Omental fat pad (tissue), 4 donors: Measurements from ENCODE around the gene FBXW7. TPM values are rescaled to one million over a fixed set of nuclear protein-coding genes. Genes with fewer than 3 reads are reported as not detected.

Experiments
- ATAC-seq: fragments of 150-250 bp; one replicate; pipeline ENCODE4 v1.9.1; 2016; ENCODE audit warnings: mild to moderate bottlenecking, moderate library complexity; ENCODE audit not compliant: low FRiP score
- DNase-seq: peaks from one replicate; pipeline ENCODE4 v3.0.0-alpha.2; 2019; ENCODE audit warnings: low spot score
- CTCF ChIP-seq, 3 donors: fragments of 450-650 bp; IDR thresholded peaks; one replicate each; pipeline ENCODE4 v1.5.1; 2016 to 2017; ENCODE audit warnings: antibody characterized with exemption in 3 of 3, mild to moderate bottlenecking in 3 of 3, moderate library complexity in 2 of 3
- total RNA-seq, 4 donors: library from RNA; depleted of rRNA; stranded (reverse); fragments of >200 nt; gene quantifications; one replicate each; pipeline ENCODE4 v1.1.0, GENCODE V29; 2016

FBXW7 gene
- total RNA-seq, 4 donors from 2014 or later, result 44.3 to 62.0 (median 49.9) TPM

- ATAC-seq, result no peak
- no peak for DNase-seq
- TF ChIP-seq CTCF (IDR thresholded peaks at IDR 0.05), result no peak
These were observed 226.9 kb downstream of the FBXW7 start for GRCh38 chr4:152308951-152309350.

- no peak for DNase-seq
- no peak for ATAC-seq
- no peak for TF ChIP-seq CTCF (IDR thresholded peaks at IDR 0.05)
These were observed 228.2 kb downstream of the FBXW7 start for GRCh38 chr4:152307669-152308068.

- no peak for TF ChIP-seq CTCF (IDR thresholded peaks at IDR 0.05)
- ATAC-seq (no peak), DNase-seq (no peak)
These were observed 229.4 kb downstream of the FBXW7 start for GRCh38 chr4:152306541-152306940.

GRCh38 chr4:152304220-152304619, 231.7 kb downstream of the FBXW7 start:
- DNase-seq, result no peak
- no peak for TF ChIP-seq CTCF (IDR thresholded peaks at IDR 0.05)
- no peak for ATAC-seq

GRCh38 chr4:152301381-152301780, 234.5 kb downstream of the FBXW7 start:
- ATAC-seq (no peak), DNase-seq (no peak)
- no peak for TF ChIP-seq CTCF (IDR thresholded peaks at IDR 0.05)

- ATAC-seq, result no peak
- no peak for DNase-seq
- TF ChIP-seq CTCF (IDR thresholded peaks at IDR 0.05), result no peak
These were observed 236.3 kb downstream of the FBXW7 start for GRCh38 chr4:152299553-152299952.

- ATAC-seq (no peak), DNase-seq (no peak)
- no peak for TF ChIP-seq CTCF (IDR thresholded peaks at IDR 0.05)
These were observed 239.5 kb downstream of the FBXW7 start for GRCh38 chr4:152296386-152296785.
